C4-2B (cell line): ENCODE results near the gene LMAN1L.

Source experiments
- ZFX ChIP-seq: fragments of 450-650 bp; IDR thresholded peaks from 2 replicates; pipeline ENCODE4 v1.6.1; 2017
- TF ChIP-seq, protein P1 (sequence below): fragments of 450-650 bp; conservative IDR thresholded peaks from 2 replicates; pipeline ENCODE4 v1.5.1; 2017; ENCODE audit warnings: mild to moderate bottlenecking

DNA sequence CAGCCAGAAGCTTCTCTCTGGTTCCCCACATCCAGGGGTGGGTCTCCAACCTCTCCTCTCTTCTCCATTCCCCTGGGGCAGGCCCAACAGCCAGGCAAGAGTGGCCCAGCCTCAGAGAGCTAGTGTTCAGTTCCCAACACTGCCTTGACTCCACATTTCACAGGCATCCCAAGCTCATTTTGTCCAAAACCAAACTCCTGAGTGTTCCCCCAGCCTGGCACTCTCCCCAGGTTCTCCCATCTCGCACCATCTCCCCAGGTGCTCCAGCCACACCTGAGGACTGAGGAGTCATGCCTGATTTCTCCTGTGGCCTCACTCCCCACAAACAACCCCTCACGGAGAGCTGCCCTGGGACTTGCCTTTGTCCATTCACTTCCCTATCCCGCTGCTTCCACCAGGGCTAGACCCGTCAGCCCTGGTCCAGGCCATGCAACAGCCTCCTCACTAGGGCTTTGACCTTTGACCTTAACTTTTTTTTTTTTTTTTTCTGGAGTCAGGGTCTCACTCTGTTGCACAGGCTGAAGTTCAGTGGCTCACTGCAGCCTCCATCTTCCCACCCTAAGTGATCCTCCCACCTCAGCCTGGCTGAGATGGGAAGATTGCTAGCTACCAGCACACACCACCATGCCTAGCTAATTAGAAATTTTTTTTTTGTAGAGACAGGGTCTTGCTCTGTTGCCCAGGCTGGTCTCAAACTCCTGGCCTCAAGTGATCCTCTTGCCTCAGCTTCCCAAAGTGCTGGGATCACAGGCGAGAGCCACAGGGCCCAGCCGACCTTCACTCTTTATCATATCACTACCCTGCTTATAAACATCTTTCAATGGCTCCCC is 34.7 kb upstream of the LMAN1L start:
- TF ChIP-seq, protein P1, sequence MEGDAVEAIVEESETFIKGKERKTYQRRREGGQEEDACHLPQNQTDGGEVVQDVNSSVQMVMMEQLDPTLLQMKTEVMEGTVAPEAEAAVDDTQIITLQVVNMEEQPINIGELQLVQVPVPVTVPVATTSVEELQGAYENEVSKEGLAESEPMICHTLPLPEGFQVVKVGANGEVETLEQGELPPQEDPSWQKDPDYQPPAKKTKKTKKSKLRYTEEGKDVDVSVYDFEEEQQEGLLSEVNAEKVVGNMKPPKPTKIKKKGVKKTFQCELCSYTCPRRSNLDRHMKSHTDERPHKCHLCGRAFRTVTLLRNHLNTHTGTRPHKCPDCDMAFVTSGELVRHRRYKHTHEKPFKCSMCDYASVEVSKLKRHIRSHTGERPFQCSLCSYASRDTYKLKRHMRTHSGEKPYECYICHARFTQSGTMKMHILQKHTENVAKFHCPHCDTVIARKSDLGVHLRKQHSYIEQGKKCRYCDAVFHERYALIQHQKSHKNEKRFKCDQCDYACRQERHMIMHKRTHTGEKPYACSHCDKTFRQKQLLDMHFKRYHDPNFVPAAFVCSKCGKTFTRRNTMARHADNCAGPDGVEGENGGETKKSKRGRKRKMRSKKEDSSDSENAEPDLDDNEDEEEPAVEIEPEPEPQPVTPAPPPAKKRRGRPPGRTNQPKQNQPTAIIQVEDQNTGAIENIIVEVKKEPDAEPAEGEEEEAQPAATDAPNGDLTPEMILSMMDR, result no peak
- no peak for TF ChIP-seq ZFX
